Lower leg skin (tissue), 4 donors: ENCODE results near the gene RPTOR. TPM values are rescaled to one million over a fixed set of nuclear protein-coding genes. Genes with fewer than 3 reads are reported as not detected.

ENCODE experiments used
- DNase-seq, 2 donors: peaks; one replicate each; pipeline ENCODE4 v3.0.0-alpha.2; 2019; ENCODE audit warnings: low spot score in 2 of 2
- H3K4me3 ChIP-seq: fragments of 200-600 bp; sonication (generic); 2 replicates; pipeline ENCODE4 v1.5.1; 2017; ENCODE audit warnings: mild to moderate bottlenecking, low read depth; ENCODE audit not compliant: poor library complexity, severe bottlenecking
- POLR2A ChIP-seq, 2 donors: fragments of 450-650 bp; IDR thresholded peaks; one replicate each; pipeline ENCODE4 v1.6.1; 2016 to 2017; ENCODE audit warnings: antibody characterized with exemption in 2 of 2, mild to moderate bottlenecking in 1 of 2, moderate library complexity in 1 of 2
- WGBS, 2 donors: methylation state at CpG; one replicate each; pipeline ENCODE4 v1.1.5; 2018; 5-methylcytosine and 5-hydroxymethylcytosine counted together
- intact Hi-C: fragments of 100-400 bp; cut with DNase I; formaldehyde crosslinking; loops from one replicate; pipeline ENCODE4 v1.15.0; 2023; ENCODE audit warnings: low total_unique reads
- total RNA-seq, 4 donors: library from RNA; depleted of rRNA; stranded (reverse); fragments of >200 nt; gene quantifications; one replicate each; pipeline ENCODE4 v1.1.0, GENCODE V29; 2016
- TF ChIP-seq, protein P1 (sequence below), 3 donors: fragments of 450-650 bp; IDR thresholded peaks; one replicate each; pipeline ENCODE4 v1.5.1; 2016; ENCODE audit warnings: antibody characterized with exemption in 3 of 3, mild to moderate bottlenecking in 3 of 3, moderate library complexity in 2 of 3

RPTOR gene
- total RNA-seq, 4 donors from 2014 or later: 30.7 to 68.2 (median 39.8) TPM

- no peak for DNase-seq
- intact Hi-C loops: no loop called here
- 79 to 91% methylated on average over 8 of the region's 8 CpGs for WGBS, 2 donors
- H3K4me3 ChIP-seq: no peak overlapping the region
- TF ChIP-seq POLR2A (IDR thresholded peaks at IDR 0.05): no peak
- TF ChIP-seq, protein P1, sequence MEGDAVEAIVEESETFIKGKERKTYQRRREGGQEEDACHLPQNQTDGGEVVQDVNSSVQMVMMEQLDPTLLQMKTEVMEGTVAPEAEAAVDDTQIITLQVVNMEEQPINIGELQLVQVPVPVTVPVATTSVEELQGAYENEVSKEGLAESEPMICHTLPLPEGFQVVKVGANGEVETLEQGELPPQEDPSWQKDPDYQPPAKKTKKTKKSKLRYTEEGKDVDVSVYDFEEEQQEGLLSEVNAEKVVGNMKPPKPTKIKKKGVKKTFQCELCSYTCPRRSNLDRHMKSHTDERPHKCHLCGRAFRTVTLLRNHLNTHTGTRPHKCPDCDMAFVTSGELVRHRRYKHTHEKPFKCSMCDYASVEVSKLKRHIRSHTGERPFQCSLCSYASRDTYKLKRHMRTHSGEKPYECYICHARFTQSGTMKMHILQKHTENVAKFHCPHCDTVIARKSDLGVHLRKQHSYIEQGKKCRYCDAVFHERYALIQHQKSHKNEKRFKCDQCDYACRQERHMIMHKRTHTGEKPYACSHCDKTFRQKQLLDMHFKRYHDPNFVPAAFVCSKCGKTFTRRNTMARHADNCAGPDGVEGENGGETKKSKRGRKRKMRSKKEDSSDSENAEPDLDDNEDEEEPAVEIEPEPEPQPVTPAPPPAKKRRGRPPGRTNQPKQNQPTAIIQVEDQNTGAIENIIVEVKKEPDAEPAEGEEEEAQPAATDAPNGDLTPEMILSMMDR (IDR thresholded peaks at IDR 0.05): no peak
Observed at GRCh38 chr17:80870401-80870800, 325.8 kb downstream of the RPTOR start.

GRCh38 chr17:80871341-80871740 lies 326.7 kb downstream of the RPTOR start:
- intact Hi-C loops: no loop called here
- 64 to 70% methylated on average over 12 of the region's 12 CpGs for WGBS, 2 donors
- no peak for TF ChIP-seq POLR2A (IDR thresholded peaks at IDR 0.05)
- TF ChIP-seq, protein P1 (IDR thresholded peaks at IDR 0.05): no peak
- H3K4me3 ChIP-seq: no peak overlapping the region
- no peak for DNase-seq

GRCh38 chr17:80872001-80872500 lies 327.4 kb downstream of the RPTOR start:
- intact Hi-C loops: no loop called here
- WGBS, 2 donors: 89 to 90% methylated on average over 14 of the region's 14 CpGs
- no peak for DNase-seq
- H3K4me3 ChIP-seq: no peak overlapping the region
- TF ChIP-seq, protein P1 (IDR thresholded peaks at IDR 0.05): no peak
- TF ChIP-seq POLR2A (IDR thresholded peaks at IDR 0.05): no peak

- 64 to 78% methylated on average over 16 to 17 of the region's 18 CpGs for WGBS, 2 donors
- intact Hi-C loops: no loop called here
- DNase-seq: no peak
- H3K4me3 ChIP-seq: no peak overlapping the region
- TF ChIP-seq, protein P1 (IDR thresholded peaks at IDR 0.05): no peak
- no peak for TF ChIP-seq POLR2A (IDR thresholded peaks at IDR 0.05)
Observed at GRCh38 chr17:80872501-80873306, 328.1 kb downstream of the RPTOR start.

DNA sequence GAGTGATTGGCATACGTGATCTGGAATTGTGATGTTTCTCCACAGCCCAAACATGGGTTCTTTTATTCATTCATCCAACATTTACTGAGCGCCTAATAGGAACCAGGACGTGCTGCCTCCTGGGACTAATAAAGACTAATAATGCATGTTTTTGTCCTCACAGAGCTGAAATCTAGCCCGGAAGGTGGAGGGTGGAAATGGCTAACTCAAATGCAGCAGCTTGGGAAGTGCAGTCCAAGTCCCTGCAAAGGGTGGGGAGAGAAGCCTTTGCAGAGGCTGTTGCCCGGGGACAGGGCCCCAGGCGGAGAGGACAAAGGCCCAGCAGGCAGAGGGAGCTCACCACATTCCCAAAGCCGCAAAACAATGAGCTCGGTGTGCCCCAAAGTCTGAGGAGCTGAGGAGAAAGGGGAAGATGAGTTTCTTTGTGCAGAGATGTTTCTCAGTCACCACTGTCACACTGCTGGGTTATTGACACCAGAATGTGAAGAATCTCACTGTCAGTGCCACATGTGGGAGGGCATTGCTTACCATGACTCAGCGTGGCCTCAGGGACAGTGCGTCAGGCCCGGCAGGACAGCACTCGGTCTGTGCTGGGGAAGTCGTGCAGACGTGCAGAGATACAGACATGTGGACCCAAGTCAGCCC lies 328.8 kb downstream of the RPTOR start:
- no peak for DNase-seq
- no peak overlapping the region for H3K4me3 ChIP-seq
- no peak for TF ChIP-seq POLR2A (IDR thresholded peaks at IDR 0.05)
- TF ChIP-seq, protein P1 (IDR thresholded peaks at IDR 0.05): no peak
- WGBS, 2 donors: 48 to 54% methylated on average over 14 of the region's 14 CpGs
- intact Hi-C loops: no loop called here
